H1 (cell line): ENCODE data around the gene KRT13.

Source experiments
- BCL11A ChIP-seq, 2 experiments: IDR thresholded peaks; one replicate each; pipeline ENCODE4 v1.6.1; 2011; ENCODE audit warnings: low read depth in 2 of 2, low read length in 2 of 2, mild to moderate bottlenecking in 2 of 2
- CTCF ChIP-seq, 3 experiments: IDR thresholded peaks; 1 replicate in 2 of 3; 2 replicates in 1 of 3; pipeline versions ENCODE4 v1.5.1 to v1.6.1; 2011; ENCODE audit warnings: low read length in 3 of 3, mild to moderate bottlenecking in 3 of 3, inconsistent platforms in 2 of 3, low read depth in 1 of 3, moderate library complexity in 1 of 3; ENCODE audit not compliant: insufficient read depth in 1 of 3; ENCODE audit errors: control extremely low read depth in 1 of 3
- GABPA ChIP-seq: IDR thresholded peaks from 2 replicates; pipeline ENCODE4 v1.6.1; 2011; ENCODE audit warnings: mild to moderate bottlenecking, low read length, moderate library complexity, borderline replicate concordance; ENCODE audit not compliant: insufficient read depth
- HDAC6 ChIP-seq: IDR thresholded peaks from one replicate; pipeline ENCODE4 v1.7.1; 2012; ENCODE audit warnings: low read depth, mild to moderate bottlenecking, inconsistent platforms, low read length, moderate library complexity
- JUND ChIP-seq: IDR thresholded peaks from 2 replicates; pipeline ENCODE4 v1.6.1; 2011; ENCODE audit warnings: mild to moderate bottlenecking, improper control_type of control experiment, low read length
- POLR2A ChIP-seq, 2 experiments: IDR thresholded peaks; 1 replicate in 1 of 2; 2 replicates in 1 of 2; pipeline ENCODE4 v1.6.1; 2011; ENCODE audit warnings: low read depth in 2 of 2, low read length in 2 of 2, mild to moderate bottlenecking in 2 of 2; ENCODE audit errors: control extremely low read depth in 1 of 2
- RAD21 ChIP-seq, 2 experiments: IDR thresholded peaks in 1 of 2; conservative IDR thresholded peaks in 1 of 2; 2 replicates each; pipeline ENCODE4 v1.6.1; 2011; ENCODE audit warnings: low read depth in 2 of 2, low read length in 2 of 2, improper control_type of control experiment in 1 of 2, inconsistent platforms in 1 of 2, mild to moderate bottlenecking in 1 of 2, moderate library complexity in 1 of 2
- USF2 ChIP-seq: IDR thresholded peaks from 2 replicates; pipeline ENCODE4 v1.6.1; 2011; ENCODE audit warnings: low read length, improper control_type of control experiment

- TF ChIP-seq BCL11A (IDR thresholded peaks at IDR 0.05; ENCODE audit: low read depth in 2 of 2, low read length in 2 of 2) = no peak
- TF ChIP-seq JUND = no peak
- TF ChIP-seq RAD21 (IDR thresholded peaks at IDR 0.05 in 1 of 2, conservative IDR thresholded peaks at IDR 0.05 in 1 of 2; ENCODE audit: low read depth in 2 of 2, low read length in 2 of 2) = no peak
- no peak for TF ChIP-seq POLR2A (IDR thresholded peaks at IDR 0.05; ENCODE audit: control extremely low read depth in 1 of 2, low read depth in 2 of 2, low read length in 2 of 2)
- TF ChIP-seq HDAC6 = no peak
- TF ChIP-seq CTCF (IDR thresholded peaks at IDR 0.05; ENCODE audit: control extremely low read depth in 1 of 3, insufficient read depth in 1 of 3, low read depth in 1 of 3, low read length in 3 of 3) = no peak
- TF ChIP-seq USF2 = no peak
- TF ChIP-seq GABPA = no peak
Measured at GRCh38 chr17:41505809-41506767, 676 bp upstream of the KRT13 start.
